ENCODE results near the gene RDH13.
"Not testable (repeated sequence)": the region's sequence is repeated elsewhere in the genome, so short reads cannot be mapped to it uniquely, and the experiment has no call there.

RDH13 gene

GRCh38 chr19:55063492-55063843 lies 520 bp upstream of the RDH13 start:
- DNase-seq (ENCODE audit: low read depth in 1 of 2, low spot score in 1 of 2) = no peak
- TF ChIP-seq JUND (IDR thresholded peaks at IDR 0.05; ENCODE audit: low read depth) = no peak
- in situ Hi-C loops (cut with HindIII; ENCODE audit: low pct_unique_long_range_greater_than_20kb, low sequenced_read_pairs) = no loop called here

GRCh38 chr19:55060287-55060686 lies 2.7 kb downstream of the RDH13 start:
- in situ Hi-C loops (cut with HindIII; ENCODE audit: low pct_unique_long_range_greater_than_20kb, low sequenced_read_pairs) = not testable (repeated sequence)
- peak in 1 of 2 experiments; percentile 42 for DNase-seq (ENCODE audit: low read depth in 1 of 2, low spot score in 1 of 2)

- DNase-seq (ENCODE audit: low read depth in 1 of 2, low spot score in 1 of 2) = peak in 1 of 2 experiments; percentile 26
- no peak for TF ChIP-seq JUND (IDR thresholded peaks at IDR 0.05; ENCODE audit: low read depth)
- in situ Hi-C loops (cut with HindIII; ENCODE audit: low pct_unique_long_range_greater_than_20kb, low sequenced_read_pairs) = no loop called here
These were observed 4.0 kb downstream of the RDH13 start for GRCh38 chr19:55058781-55059610.

DNA sequence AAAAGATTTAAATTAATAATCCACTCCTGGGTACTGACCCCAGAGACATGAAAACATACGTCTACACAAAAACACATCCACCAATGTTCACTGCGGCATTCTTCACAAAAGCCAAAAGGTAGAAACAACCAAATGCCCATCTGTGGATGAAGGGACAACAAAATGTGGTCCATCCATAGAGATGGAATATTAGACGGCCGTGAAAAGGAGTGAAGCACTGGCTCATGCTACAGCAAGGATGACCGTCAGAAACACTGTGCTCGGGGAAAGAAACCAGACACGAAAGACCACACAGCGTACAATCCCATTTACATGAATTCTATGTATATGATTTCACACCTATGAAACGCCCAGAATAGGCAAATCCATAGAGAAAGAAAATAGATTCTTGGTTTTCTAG lies 6.1 kb downstream of the RDH13 start:
- no peak for DNase-seq (ENCODE audit: low read depth in 1 of 2, low spot score in 1 of 2)
- no peak for TF ChIP-seq JUND (IDR thresholded peaks at IDR 0.05; ENCODE audit: low read depth)
- in situ Hi-C loops (cut with HindIII; ENCODE audit: low pct_unique_long_range_greater_than_20kb, low sequenced_read_pairs) = no loop called here

DNA sequence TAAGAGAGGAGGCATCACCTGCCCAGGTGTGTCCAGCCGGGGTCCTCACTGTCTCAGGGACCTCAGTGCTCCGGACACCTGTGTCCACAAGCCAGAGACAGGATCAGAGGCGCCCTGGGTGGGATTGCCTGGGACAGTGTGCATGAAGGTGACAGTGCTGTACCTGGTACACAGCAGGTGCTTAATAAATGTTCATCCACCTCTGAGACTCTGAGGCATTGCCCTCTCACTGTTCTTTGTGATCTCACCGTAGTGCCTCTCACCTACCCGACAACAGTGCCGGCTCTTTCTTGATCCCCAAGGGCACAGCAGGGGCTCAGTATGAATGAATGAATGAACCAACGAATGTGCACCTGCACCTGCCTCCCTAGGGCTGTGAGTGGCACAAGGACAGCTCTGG lies 9.2 kb downstream of the RDH13 start:
- TF ChIP-seq JUND (IDR thresholded peaks at IDR 0.05; ENCODE audit: low read depth) = no peak
- no peak for DNase-seq (ENCODE audit: low read depth in 1 of 2, low spot score in 1 of 2)
- in situ Hi-C loops (cut with HindIII; ENCODE audit: low pct_unique_long_range_greater_than_20kb, low sequenced_read_pairs) = no loop called here

DNA sequence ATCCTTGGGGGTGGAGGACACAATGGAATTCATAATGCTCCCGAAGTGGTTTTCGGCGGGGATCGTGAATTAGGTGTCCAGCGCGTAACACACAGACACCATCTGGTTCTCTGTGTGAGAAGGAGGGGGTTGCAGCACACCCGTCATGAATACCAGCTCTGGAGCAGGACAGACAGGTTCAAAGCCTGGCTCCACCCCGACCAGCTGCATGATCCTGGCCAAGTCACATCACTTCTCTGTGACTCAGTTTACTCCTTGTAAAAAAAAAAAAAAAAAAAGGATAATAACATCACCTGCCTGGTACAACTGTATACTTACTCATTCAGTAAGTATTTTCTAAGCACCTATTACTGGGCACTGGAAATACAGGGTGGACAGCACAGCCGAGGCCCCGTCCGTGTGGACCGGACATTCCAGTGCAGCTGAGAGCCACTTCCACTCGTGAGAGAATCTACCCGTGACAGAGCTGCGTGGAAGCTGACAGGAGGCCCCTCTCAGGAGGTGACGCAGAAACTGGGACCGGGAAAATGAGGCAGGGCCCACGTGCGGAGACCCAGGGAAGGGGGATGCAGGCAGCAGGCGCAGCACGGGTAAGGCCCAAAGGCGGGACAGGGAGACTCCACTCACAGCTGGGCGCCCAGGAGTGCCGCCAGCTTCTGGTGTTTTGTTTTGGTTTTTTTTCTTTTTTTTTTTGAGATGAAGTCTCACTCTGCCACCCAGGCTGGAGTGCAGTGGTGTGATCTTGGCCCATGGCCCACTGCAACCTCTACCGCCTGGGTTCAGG lies 12.0 kb downstream of the RDH13 start:
- in situ Hi-C loops (cut with HindIII; ENCODE audit: low pct_unique_long_range_greater_than_20kb, low sequenced_read_pairs) = no loop called here
- no peak for DNase-seq (ENCODE audit: low read depth in 1 of 2, low spot score in 1 of 2)
- no peak for TF ChIP-seq JUND (IDR thresholded peaks at IDR 0.05; ENCODE audit: low read depth)

DNA sequence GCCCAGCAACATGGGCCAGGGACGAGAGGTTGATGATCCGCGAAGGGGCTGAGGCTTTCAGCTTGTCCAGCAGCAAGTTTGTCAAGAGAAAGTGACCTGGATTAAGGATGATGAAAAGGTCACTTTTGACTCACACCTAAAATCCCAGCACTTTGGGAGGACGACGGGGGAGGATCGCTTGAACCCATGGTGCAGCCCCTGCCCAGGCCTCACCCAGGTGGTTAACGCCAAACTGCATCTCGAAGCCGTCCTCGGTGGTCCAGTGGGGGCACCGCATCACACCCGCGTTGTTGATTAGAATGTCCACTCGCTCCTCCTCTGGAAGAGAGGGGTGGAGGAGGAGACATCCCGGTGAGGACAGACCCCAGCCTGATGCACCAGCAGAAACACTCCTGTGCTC lies 14.5 kb downstream of the RDH13 start:
- in situ Hi-C loops (cut with HindIII; ENCODE audit: low pct_unique_long_range_greater_than_20kb, low sequenced_read_pairs) = no loop called here
- no peak for DNase-seq (ENCODE audit: low read depth in 1 of 2, low spot score in 1 of 2)
- no peak for TF ChIP-seq JUND (IDR thresholded peaks at IDR 0.05; ENCODE audit: low read depth)

DNA sequence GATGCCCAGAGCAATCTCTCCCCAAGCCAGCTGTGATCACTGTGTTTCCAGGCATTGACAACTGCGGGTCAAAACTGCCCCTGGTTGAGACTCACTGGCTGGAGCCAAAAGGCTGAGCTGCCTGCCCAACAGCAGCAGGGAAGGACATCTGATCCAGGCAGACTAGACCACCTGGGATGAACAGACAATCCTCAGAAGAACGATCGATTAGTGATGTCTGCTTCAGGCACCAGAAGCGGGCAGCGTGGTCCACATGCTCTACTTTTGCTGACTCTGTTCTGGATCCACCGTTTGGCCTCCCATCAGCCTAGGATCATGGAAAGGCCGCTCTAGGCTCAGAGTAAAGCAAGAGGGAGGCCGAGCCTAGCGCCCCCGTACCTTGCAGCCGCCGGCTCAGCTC lies 15.0 kb downstream of the RDH13 start:
- TF ChIP-seq JUND (IDR thresholded peaks at IDR 0.05; ENCODE audit: low read depth) = no peak
- no peak for DNase-seq (ENCODE audit: low read depth in 1 of 2, low spot score in 1 of 2)
- in situ Hi-C loops (cut with HindIII; ENCODE audit: low pct_unique_long_range_greater_than_20kb, low sequenced_read_pairs) = no loop called here

DNA sequence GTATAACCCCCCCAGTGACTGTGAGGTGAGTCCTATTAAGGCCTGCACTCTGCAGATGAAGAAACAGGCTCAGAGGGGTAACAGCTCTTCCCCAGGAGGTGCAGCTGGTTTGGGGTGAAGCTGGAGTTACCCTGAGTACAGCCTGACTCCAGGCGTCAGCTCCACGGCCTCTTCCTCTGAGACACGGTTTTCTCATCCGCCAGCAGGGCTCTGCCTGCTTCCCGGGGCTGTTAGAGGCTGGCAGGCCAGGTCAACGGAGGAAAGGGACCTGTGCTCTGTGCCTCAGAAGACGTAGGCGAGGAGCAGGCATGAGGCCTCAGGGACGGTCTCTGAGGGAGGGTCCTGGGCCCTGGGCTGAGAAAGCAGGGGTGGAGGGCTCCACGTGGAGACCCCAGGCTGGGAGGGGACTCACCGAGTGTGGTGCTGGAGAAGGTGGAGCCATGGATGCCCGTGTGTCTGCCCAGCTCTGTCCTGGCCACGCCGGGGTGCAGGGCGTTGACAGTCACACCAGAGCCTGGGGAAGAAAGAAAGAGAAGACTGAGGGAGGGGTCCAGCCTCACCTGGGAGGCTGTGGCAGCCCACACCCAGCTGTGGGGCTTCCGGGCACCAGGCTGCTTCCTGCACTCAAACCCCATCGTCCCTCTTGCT lies 15.8 kb downstream of the RDH13 start:
- no peak for TF ChIP-seq JUND (IDR thresholded peaks at IDR 0.05; ENCODE audit: low read depth)
- DNase-seq (ENCODE audit: low read depth in 1 of 2, low spot score in 1 of 2) = no peak
- in situ Hi-C loops (cut with HindIII; ENCODE audit: low pct_unique_long_range_greater_than_20kb, low sequenced_read_pairs) = no loop called here

GRCh38 chr19:55044771-55045716 lies 17.9 kb downstream of the RDH13 start:
- in situ Hi-C loops (cut with HindIII; ENCODE audit: low pct_unique_long_range_greater_than_20kb, low sequenced_read_pairs) = no loop called here
- TF ChIP-seq JUND (IDR thresholded peaks at IDR 0.05; ENCODE audit: low read depth) = no peak
- DNase-seq (ENCODE audit: low read depth in 1 of 2, low spot score in 1 of 2) = no peak

DNA sequence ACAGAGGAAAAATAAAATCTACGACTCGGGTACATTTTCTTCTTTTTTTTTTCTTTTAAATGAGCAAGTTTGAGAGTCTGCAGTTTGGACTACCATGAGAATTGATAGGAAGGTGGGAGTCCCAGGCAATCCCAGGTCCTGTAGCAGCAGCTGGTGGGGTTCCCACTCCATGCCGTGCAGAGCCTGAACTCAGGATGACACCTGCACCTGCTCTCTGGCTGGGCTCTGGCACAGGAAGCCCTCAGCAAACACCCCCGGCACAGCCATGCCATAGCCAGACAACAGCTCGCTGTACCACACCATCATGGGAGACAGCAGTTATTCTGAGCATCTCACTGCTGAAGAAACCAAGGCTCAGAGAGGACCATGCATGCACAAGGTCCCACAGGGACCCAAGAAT lies 18.7 kb downstream of the RDH13 start:
- TF ChIP-seq JUND (IDR thresholded peaks at IDR 0.05; ENCODE audit: low read depth) = no peak
- no peak for DNase-seq (ENCODE audit: low read depth in 1 of 2, low spot score in 1 of 2)
- in situ Hi-C loops (cut with HindIII; ENCODE audit: low pct_unique_long_range_greater_than_20kb, low sequenced_read_pairs) = no loop called here

GRCh38 chr19:55042688-55043087 lies 20.3 kb downstream of the RDH13 start:
- DNase-seq (ENCODE audit: low read depth in 1 of 2, low spot score in 1 of 2) = no peak
- TF ChIP-seq JUND (IDR thresholded peaks at IDR 0.05; ENCODE audit: low read depth) = no peak
- in situ Hi-C loops (cut with HindIII; ENCODE audit: low pct_unique_long_range_greater_than_20kb, low sequenced_read_pairs) = no loop called here

Measured in T47D (cell line).